Heart left ventricle (tissue), 16 donors: Measurements from ENCODE around the gene PLEKHG3. TPM values are rescaled to one million over a fixed set of nuclear protein-coding genes. Genes with fewer than 3 reads are reported as not detected.

Source experiments
- ATAC-seq, 4 donors: fragments of 200-7000 bp; cut with Tn5 transposase; one replicate each; pipeline ENCODE4 v1.9.1; 2020 to 2022; ENCODE audit warnings: moderate library complexity in 4 of 4, mild to moderate bottlenecking in 3 of 4, moderate number of reproducible peaks in 1 of 4
- DNase-seq, 5 donors: peaks; one replicate each; pipeline ENCODE4 v3.0.0-alpha.2; 2020
- H3K27ac ChIP-seq, 12 donors: fragments of 200-600 bp; sonication (generic) in 4 of 12; one replicate each; pipeline versions ENCODE4 v1.5.0 to v1.8.0; 2016 to 2022; ENCODE audit warnings: mild to moderate bottlenecking in 2 of 12
- H3K27me3 ChIP-seq, 9 donors: fragments of 200-600 bp; sonication (generic) in 2 of 9; one replicate each; pipeline versions ENCODE4 v1.5.1 to v1.8.0; 2016 to 2022; ENCODE audit warnings: mild to moderate bottlenecking in 3 of 9
- H3K36me3 ChIP-seq, 9 donors: fragments of 200-600 bp; sonication (generic) in 2 of 9; one replicate each; pipeline versions ENCODE4 v1.5.0 to v1.8.0; 2018 to 2022; ENCODE audit warnings: mild to moderate bottlenecking in 2 of 9
- H3K4me1 ChIP-seq, 12 donors: fragments of 200-600 bp; sonication (generic) in 4 of 12; one replicate each; pipeline versions ENCODE4 v1.5.0 to v1.8.0; 2016 to 2022; ENCODE audit warnings: mild to moderate bottlenecking in 3 of 12
- H3K4me3 ChIP-seq, 12 donors: fragments of 200-600 bp; sonication (generic) in 4 of 12; one replicate each; pipeline versions ENCODE4 v1.5.0 to v1.8.0; 2017 to 2022; ENCODE audit warnings: mild to moderate bottlenecking in 9 of 12, moderate library complexity in 4 of 12
- H3K9me3 ChIP-seq, 12 donors: fragments of 200-600 bp; sonication (generic) in 4 of 12; one replicate each; pipeline versions ENCODE4 v1.5.0 to v1.8.0; 2016 to 2022; ENCODE audit warnings: mild to moderate bottlenecking in 1 of 12
- POLR2A ChIP-seq, 2 donors: fragments of 450-650 bp; IDR thresholded peaks; one replicate each; pipeline ENCODE4 v1.6.1; 2017; ENCODE audit warnings: antibody characterized with exemption in 2 of 2, mild to moderate bottlenecking in 2 of 2, moderate library complexity in 2 of 2
- WGBS, 4 donors: extraction: QIAGEN DNeasy Blood & Tissue Kit in 2 of 4; methylation state at CpG; one replicate each; pipeline versions ENCODE4 v1.1.5 to v1.1.7; 2013 to 2018; 5-methylcytosine and 5-hydroxymethylcytosine counted together
- intact Hi-C, 10 donors: fragments of 100-400 bp; cut with DNase I; formaldehyde crosslinking; loops; one replicate each; pipeline versions ENCODE4 v1.11.1 to v1.14.2; 2022
- polyA plus RNA-seq, 2 donors: library from polyadenylated mRNA; stranded (reverse); fragments of 200-250 nt; gene quantifications; one replicate each; pipeline ENCODE4 v1.2.3, GENCODE V29; 2013
- total RNA-seq, 9 donors: library from RNA; depleted of rRNA in 2 of 9; stranded (reverse); fragments of >200 nt in 2 of 9; fragmentation: NEBNext Ultra II Directional in 3 of 9; extraction: Animal tissue kit (Norgen Biotek cat#: 25700) in 3 of 9; gene quantifications; one replicate each; pipeline versions ENCODE4 v1.1.0 to v1.2.4, GENCODE V29; 2016 to 2023
- TF ChIP-seq, protein P1 (sequence below), 12 donors: fragments of 200-600 bp; sonication (generic) in 4 of 12; IDR thresholded peaks; one replicate each; pipeline versions ENCODE4 v1.5.0 to v1.8.0; 2018 to 2022; ENCODE audit warnings: antibody characterized with exemption in 12 of 12, mild to moderate bottlenecking in 5 of 12
- donor health status: ischemic (EF 13 %, LVEDD 7.1; RV severe dilation, severe dysfunction).
- donor health status: healthy with polysubstance abuse.
- donor health status: DM: no; HTN: yes; CAD: no.
- donor health status: DM: no; HTN: no; CAD: no.
- donor health status: ischemic (EF 25% LVEDD 6.9; RV normal size, moderate dysfunction).
- donor health status: ischemic (EF 25% LVEDD 5.7; RV mildly dilated, moderate dysfunction).
- donor health status: healthy.
- donor health status: DM: yes; HTN: yes; CAD: no.
- donor health status: ischemic (EF 35%, LVEDD 5.7; RV mildly dilated, moderate dysfunction).
- donor health status: nonischemic (EF 11% LVEDD 7.7; RV severe dilation, severe dysfunction).
- donor health status: DM: yes; HTN: yes; CAD: no.
- donor health status: PGD.
- donor health status: ischemic (EF 29% LVEDD 5.4; RV normal size, mild dysfunction).
- donor health status: nonischemic (EF 23%, LVEDD 6.1; RV moderate dilation, normal function).

PLEKHG3 gene
- total and polyA plus RNA-seq, 11 donors = 7.0 to 34.3 (median 17.8) TPM

- WGBS, 4 donors = 11 to 18% (median 14%) methylated on average over 13 to 19 of the region's 19 CpGs
- H3K27me3 ChIP-seq = no peaks in the 10 kb centered on the region
- intact Hi-C loops = loop anchor here in 3 of 10 donors (2.0 to 10.0 kb wide), 4 partner anchors 55 to 218 kb away; partner anchors contain the start of genes HSPA2 (in 1 of the 3) and PPP1R36 (in 1 of the 3)
- peaks cover 0 to 13% (median 0%) of the 10 kb centered on the region in 9 donors for H3K36me3 ChIP-seq
- TF ChIP-seq, protein P1, sequence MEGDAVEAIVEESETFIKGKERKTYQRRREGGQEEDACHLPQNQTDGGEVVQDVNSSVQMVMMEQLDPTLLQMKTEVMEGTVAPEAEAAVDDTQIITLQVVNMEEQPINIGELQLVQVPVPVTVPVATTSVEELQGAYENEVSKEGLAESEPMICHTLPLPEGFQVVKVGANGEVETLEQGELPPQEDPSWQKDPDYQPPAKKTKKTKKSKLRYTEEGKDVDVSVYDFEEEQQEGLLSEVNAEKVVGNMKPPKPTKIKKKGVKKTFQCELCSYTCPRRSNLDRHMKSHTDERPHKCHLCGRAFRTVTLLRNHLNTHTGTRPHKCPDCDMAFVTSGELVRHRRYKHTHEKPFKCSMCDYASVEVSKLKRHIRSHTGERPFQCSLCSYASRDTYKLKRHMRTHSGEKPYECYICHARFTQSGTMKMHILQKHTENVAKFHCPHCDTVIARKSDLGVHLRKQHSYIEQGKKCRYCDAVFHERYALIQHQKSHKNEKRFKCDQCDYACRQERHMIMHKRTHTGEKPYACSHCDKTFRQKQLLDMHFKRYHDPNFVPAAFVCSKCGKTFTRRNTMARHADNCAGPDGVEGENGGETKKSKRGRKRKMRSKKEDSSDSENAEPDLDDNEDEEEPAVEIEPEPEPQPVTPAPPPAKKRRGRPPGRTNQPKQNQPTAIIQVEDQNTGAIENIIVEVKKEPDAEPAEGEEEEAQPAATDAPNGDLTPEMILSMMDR (IDR thresholded peaks at IDR 0.05) = no peak
- no peak for TF ChIP-seq POLR2A (IDR thresholded peaks at IDR 0.05)
- peak overlapping the region; percentile 47 to 87 (median 76) for H3K27ac ChIP-seq
- H3K4me3 ChIP-seq = peak overlapping the region in 2 of 12 donors; percentile 5 to 7
- H3K9me3 ChIP-seq = no peaks in the 10 kb centered on the region
- DNase-seq (peak; percentile 86 to 94 (median 91)), ATAC-seq (peak; percentile 62 to 72 (median 71))
- peaks cover 0 to 74% (median 64%) of the 10 kb centered on the region in 12 donors for H3K4me1 ChIP-seq
These were observed 58.1 kb downstream of the PLEKHG3 start for GRCh38 chr14:64762044-64763034.

GRCh38 chr14:64763085-64763782, 59.0 kb downstream of the PLEKHG3 start:
- peak in 1 of 5 donors; percentile 30 for DNase-seq
- Histone ChIP-seq H3K36me3 (peaks cover 0 to 16% (median 5%) of the 10 kb centered on the region in 9 donors), H3K9me3 (no peaks in the 10 kb centered on the region), H3K4me1 (peaks cover 0 to 65% (median 55%) of the 10 kb centered on the region in 12 donors), H3K4me3 (no peak overlapping the region), H3K27ac (peak overlapping the region in 9 of 12 donors; percentile 13 to 87 (median 80)), H3K27me3 (no peaks in the 10 kb centered on the region)
- WGBS, 4 donors = 75 to 90% (median 83%) methylated on average over 11 of the region's 11 CpGs
- no peak for ATAC-seq
- intact Hi-C loops = loop anchor here in 3 of 10 donors (2.0 to 10.0 kb wide), 4 partner anchors 56 to 218 kb away; partner anchors contain the start of genes HSPA2 (in 1 of the 3) and PPP1R36 (in 1 of the 3)
- TF ChIP-seq, protein P1 (IDR thresholded peaks at IDR 0.05) = no peak
- TF ChIP-seq POLR2A (IDR thresholded peaks at IDR 0.05) = no peak

- DNase-seq (peak in 1 of 5 donors; percentile 36), ATAC-seq (no peak)
- WGBS, 4 donors = 58 to 68% (median 63%) methylated on average over 13 to 18 of the region's 18 CpGs
- intact Hi-C loops = loop anchor here in 9 of 10 donors (1.0 to 10.0 kb wide), 7 partner anchors 57 to 219 kb away; partner anchors contain the start of genes HSPA2 (in 1 of the 9) and PPP1R36 (in 1 of the 9)
- peaks cover 0 to 18% (median 6%) of the 10 kb centered on the region in 9 donors for H3K36me3 ChIP-seq
- no peaks in the 10 kb centered on the region for H3K27me3 ChIP-seq
- peak overlapping the region in 6 of 12 donors; percentile 27 to 45 (median 34) for H3K4me3 ChIP-seq
- TF ChIP-seq POLR2A (IDR thresholded peaks at IDR 0.05) = no peak
- TF ChIP-seq, protein P1 (IDR thresholded peaks at IDR 0.05) = peak in 3 of 12 donors; percentile 8 to 17 (median 10)
- peak overlapping the region in 11 of 12 donors; percentile 16 to 87 (median 75) for H3K27ac ChIP-seq
- H3K4me1 ChIP-seq = peaks cover 0 to 57% (median 47%) of the 10 kb centered on the region in 12 donors
- no peaks in the 10 kb centered on the region for H3K9me3 ChIP-seq
These were observed 59.8 kb downstream of the PLEKHG3 start for GRCh38 chr14:64763801-64764621.
